Natural killer cell (primary cell): ENCODE results near the gene PAPSS2. TPM values are rescaled to one million over a fixed set of nuclear protein-coding genes. Genes with fewer than 3 reads are reported as not detected.

ENCODE experiments used
- ATAC-seq, 3 donors: fragments of 150-1000 bp in 2 of 3; fragments of 200-7000 bp in 1 of 3; cut with Tn5 transposase; 1 replicate in 1 of 3; 2 replicates in 2 of 3; pipeline ENCODE4 v1.10.0; 2021; ENCODE audit warnings: mild to moderate bottlenecking in 2 of 3, moderate library complexity in 2 of 3
- DNase-seq, 2 donors: peaks; one replicate each; pipeline versions ENCODE4 v3.0.0 to v3.0.0-alpha.2; 2013 to 2021; ENCODE audit warnings: mixed read lengths in 1 of 2
- H3K27ac ChIP-seq: one replicate; pipeline ENCODE4 v1.5.1; 2013; ENCODE audit warnings: mild to moderate bottlenecking, low read length
- H3K27me3 ChIP-seq: one replicate; pipeline ENCODE4 v1.6.1; 2013; ENCODE audit warnings: low read length; ENCODE audit not compliant: control insufficient read depth, insufficient read depth
- H3K36me3 ChIP-seq: one replicate; pipeline ENCODE4 v1.6.1; 2013; ENCODE audit warnings: low read length; ENCODE audit not compliant: control insufficient read depth, insufficient read depth
- H3K4me1 ChIP-seq: one replicate; pipeline ENCODE4 v1.6.1; 2013; ENCODE audit warnings: low read length; ENCODE audit not compliant: control insufficient read depth, insufficient read depth
- H3K4me3 ChIP-seq: one replicate; pipeline ENCODE4 v1.5.1; 2013; ENCODE audit warnings: low read length
- H3K9me3 ChIP-seq: one replicate; pipeline ENCODE4 v1.6.1; 2013; ENCODE audit warnings: low read length; ENCODE audit not compliant: control insufficient read depth, insufficient read depth
- H3K27ac Mint-ChIP-seq, 2 donors: one replicate each; pipeline ENCODE4 v1.8.0; 2022; ENCODE audit warnings: mild to moderate bottlenecking in 2 of 2, mixed read lengths in 2 of 2, moderate library complexity in 1 of 2
- H3K27me3 Mint-ChIP-seq, 2 donors: one replicate each; pipeline ENCODE4 v1.8.0; 2022; ENCODE audit warnings: low read depth in 2 of 2, mixed read lengths in 2 of 2
- H3K36me3 Mint-ChIP-seq: one replicate; pipeline ENCODE4 v1.8.0; 2022; ENCODE audit warnings: mixed read lengths
- H3K4me1 Mint-ChIP-seq, 2 donors: one replicate each; pipeline ENCODE4 v1.8.0; 2022; ENCODE audit warnings: mixed read lengths in 2 of 2
- H3K4me3 Mint-ChIP-seq: one replicate; pipeline ENCODE4 v1.8.0; 2022; ENCODE audit warnings: mild to moderate bottlenecking, moderate library complexity, mixed read lengths
- H3K9me3 Mint-ChIP-seq, 2 donors: one replicate each; pipeline ENCODE4 v1.8.0; 2022; ENCODE audit warnings: mixed read lengths in 2 of 2
- WGBS: methylation state at CpG from one replicate; pipeline ENCODE4 v1.1.7; 2013; ENCODE audit warnings: missing lambda C conversion rate; ENCODE audit not compliant: insufficient coverage; 5-methylcytosine and 5-hydroxymethylcytosine counted together
- intact Hi-C: fragments of 100-400 bp; cut with micrococcal nuclease; formaldehyde crosslinking; loops from one replicate; pipeline ENCODE4 v1.14.2; 2022
- total RNA-seq, 4 donors: library from RNA; stranded (reverse); fragments of 120-200 nt in 1 of 4; gene quantifications; one replicate each; pipeline versions ENCODE4 v1.2.3 to v1.2.4, GENCODE V29; 2013 to 2022
- TF ChIP-seq, protein P1 (sequence below): fragments of 200-600 bp; IDR thresholded peaks from one replicate; pipeline ENCODE4 v1.8.0; 2022; ENCODE audit warnings: antibody characterized with exemption

Gene PAPSS2
- total RNA-seq, 3 donors from 2014 or later (not counting 1 experiment from before 2014, with no cell fraction given), result 0.13 to 1.1 TPM; not detected in 1

DNA sequence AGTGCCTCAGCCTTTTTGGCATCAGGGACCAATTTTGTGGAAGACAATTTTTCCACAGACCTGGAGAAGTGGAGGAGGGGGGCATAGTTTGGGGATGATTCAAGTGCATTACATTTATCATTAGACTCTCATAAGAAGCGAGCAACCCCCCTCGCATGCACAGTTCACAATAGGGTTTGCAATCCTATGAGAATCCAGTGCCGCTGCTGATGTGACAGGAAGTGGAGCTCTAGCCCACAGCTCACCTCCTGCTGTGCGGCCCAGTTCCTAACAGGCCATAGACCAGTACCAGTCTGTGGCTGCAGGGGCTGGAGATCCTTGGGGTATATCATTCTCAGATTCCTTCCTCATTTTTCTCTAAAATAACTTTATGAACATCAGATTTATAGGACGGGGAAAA is 107.6 kb downstream of the PAPSS2 start:
- no peak for DNase-seq
- 93% methylated on average over 4 of the region's 5 CpGs for WGBS
- Histone ChIP-seq H3K4me1 (no peaks in the 10 kb centered on the region), H3K36me3 (peaks cover 50% of the 10 kb centered on the region), H3K9me3 (no peaks in the 10 kb centered on the region), H3K27ac (no peak overlapping the region), H3K27me3 (no peaks in the 10 kb centered on the region), H3K4me3 (no peak overlapping the region)
- Mint-ChIP-seq H3K36me3 (peaks cover 8% of the 10 kb centered on the region), H3K4me1 (peaks cover 5 to 6% of the 10 kb centered on the region in 2 donors), H3K27ac (peak overlapping the region; percentile 4 to 38), H3K4me3 (no peak overlapping the region), H3K27me3 (no peaks in the 10 kb centered on the region), H3K9me3 (no peaks in the 10 kb centered on the region)
- intact Hi-C loops, result no loop called here
- no peak for ATAC-seq
- TF ChIP-seq, protein P1, sequence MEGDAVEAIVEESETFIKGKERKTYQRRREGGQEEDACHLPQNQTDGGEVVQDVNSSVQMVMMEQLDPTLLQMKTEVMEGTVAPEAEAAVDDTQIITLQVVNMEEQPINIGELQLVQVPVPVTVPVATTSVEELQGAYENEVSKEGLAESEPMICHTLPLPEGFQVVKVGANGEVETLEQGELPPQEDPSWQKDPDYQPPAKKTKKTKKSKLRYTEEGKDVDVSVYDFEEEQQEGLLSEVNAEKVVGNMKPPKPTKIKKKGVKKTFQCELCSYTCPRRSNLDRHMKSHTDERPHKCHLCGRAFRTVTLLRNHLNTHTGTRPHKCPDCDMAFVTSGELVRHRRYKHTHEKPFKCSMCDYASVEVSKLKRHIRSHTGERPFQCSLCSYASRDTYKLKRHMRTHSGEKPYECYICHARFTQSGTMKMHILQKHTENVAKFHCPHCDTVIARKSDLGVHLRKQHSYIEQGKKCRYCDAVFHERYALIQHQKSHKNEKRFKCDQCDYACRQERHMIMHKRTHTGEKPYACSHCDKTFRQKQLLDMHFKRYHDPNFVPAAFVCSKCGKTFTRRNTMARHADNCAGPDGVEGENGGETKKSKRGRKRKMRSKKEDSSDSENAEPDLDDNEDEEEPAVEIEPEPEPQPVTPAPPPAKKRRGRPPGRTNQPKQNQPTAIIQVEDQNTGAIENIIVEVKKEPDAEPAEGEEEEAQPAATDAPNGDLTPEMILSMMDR, result no peak

GRCh38 chr10:87771871-87772500 is 112.3 kb downstream of the PAPSS2 start:
- no peak overlapping the region for H3K27ac ChIP-seq
- peaks cover 0 to 5% of the 10 kb centered on the region in 2 donors for H3K4me1 Mint-ChIP-seq
- no peaks in the 10 kb centered on the region for H3K9me3 Mint-ChIP-seq
- H3K9me3 ChIP-seq, result no peaks in the 10 kb centered on the region
- peaks cover 49% of the 10 kb centered on the region for H3K36me3 ChIP-seq
- H3K4me3 Mint-ChIP-seq, result no peak overlapping the region
- DNase-seq, result peak in 1 of 2 donors; percentile 34
- H3K27ac Mint-ChIP-seq, result no peak overlapping the region
- H3K4me3 ChIP-seq, result no peak overlapping the region
- WGBS, result 89% methylated on average over 2 of the region's 2 CpGs
- no peak for ATAC-seq
- TF ChIP-seq, protein P1, result peak; percentile 52
- no peaks in the 10 kb centered on the region for H3K27me3 ChIP-seq
- no peaks in the 10 kb centered on the region for H3K27me3 Mint-ChIP-seq
- no peaks in the 10 kb centered on the region for H3K4me1 ChIP-seq
- intact Hi-C loops, result loop anchor here (2.0 to 10.0 kb wide), 2 partner anchors 117 to 239 kb away; partner anchors contain the start of gene PAPSS2
- no peaks in the 10 kb centered on the region for H3K36me3 Mint-ChIP-seq

GRCh38 chr10:87775766-87776165 is 116.1 kb downstream of the PAPSS2 start:
- peak overlapping the region in 1 of 2 donors; percentile 12 for H3K27ac Mint-ChIP-seq
- H3K4me3 ChIP-seq, result no peak overlapping the region
- no peaks in the 10 kb centered on the region for H3K27me3 ChIP-seq
- 43% methylated on average over 3 of the region's 4 CpGs for WGBS
- no peak overlapping the region for H3K27ac ChIP-seq
- no peaks in the 10 kb centered on the region for H3K36me3 Mint-ChIP-seq
- H3K9me3 Mint-ChIP-seq, result no peaks in the 10 kb centered on the region
- H3K4me1 ChIP-seq, result no peaks in the 10 kb centered on the region
- TF ChIP-seq, protein P1, result no peak
- no peaks in the 10 kb centered on the region for H3K27me3 Mint-ChIP-seq
- ATAC-seq (no peak), DNase-seq (no peak)
- H3K9me3 ChIP-seq, result no peaks in the 10 kb centered on the region
- peaks cover 0 to 5% of the 10 kb centered on the region in 2 donors for H3K4me1 Mint-ChIP-seq
- no peak overlapping the region for H3K4me3 Mint-ChIP-seq
- intact Hi-C loops, result loop anchor here (10.0 kb wide), 1 partner anchor 121 kb away; the partner anchor contains the start of gene PAPSS2
- peaks cover 32% of the 10 kb centered on the region for H3K36me3 ChIP-seq
